ENCODE measurements around the gene IMMP2L.
A peak's percentile ranks its signal among the peaks of the same experiment; 100 is the strongest.

IMMP2L gene

GRCh38 chr7:111063166-111063565 is 499.1 kb downstream of the IMMP2L start:
- ATAC-seq (replicated peaks): no peak
- H3K36me3 Mint-ChIP-seq: peaks cover 23 to 39% of the 10 kb centered on the region in 2 donors
- H3K27me3 Mint-ChIP-seq: no peaks in the 10 kb centered on the region
- DNase-seq: no peak
- H3K4me1 Mint-ChIP-seq: peaks cover 0 to 1% of the 10 kb centered on the region in 2 donors
- peaks cover 15 to 20% of the 10 kb centered on the region in 2 donors for H3K9me3 Mint-ChIP-seq
- no peak overlapping the region for H3K27ac Mint-ChIP-seq
- H3K4me3 Mint-ChIP-seq: no peak overlapping the region

- H3K9me3 Mint-ChIP-seq: peaks cover 13 to 20% of the 10 kb centered on the region in 2 donors
- ATAC-seq (replicated peaks): no peak
- DNase-seq: no peak
- no peak overlapping the region for H3K4me3 Mint-ChIP-seq
- H3K27me3 Mint-ChIP-seq: no peaks in the 10 kb centered on the region
- peaks cover 19 to 41% of the 10 kb centered on the region in 2 donors for H3K36me3 Mint-ChIP-seq
- H3K4me1 Mint-ChIP-seq: peaks cover 3 to 8% of the 10 kb centered on the region in 2 donors
- no peak overlapping the region for H3K27ac Mint-ChIP-seq
Observed at GRCh38 chr7:111059833-111060232, 502.5 kb downstream of the IMMP2L start.

- no peak for DNase-seq
- Mint-ChIP-seq H3K9me3 (peaks cover 3 to 7% of the 10 kb centered on the region in 2 donors), H3K4me3 (no peak overlapping the region), H3K27me3 (no peaks in the 10 kb centered on the region), H3K27ac (no peak overlapping the region), H3K36me3 (peaks cover 4 to 17% of the 10 kb centered on the region in 2 donors), H3K4me1 (peaks cover 3 to 8% of the 10 kb centered on the region in 2 donors)
- no peak for ATAC-seq (replicated peaks)
Observed at GRCh38 chr7:111057066-111057465, 505.2 kb downstream of the IMMP2L start.

GRCh38 chr7:111056371-111056770 is 505.9 kb downstream of the IMMP2L start:
- Mint-ChIP-seq H3K27ac (no peak overlapping the region), H3K36me3 (peaks cover 0 to 10% of the 10 kb centered on the region in 2 donors), H3K27me3 (no peaks in the 10 kb centered on the region), H3K4me3 (no peak overlapping the region), H3K4me1 (peaks cover 3 to 8% of the 10 kb centered on the region in 2 donors), H3K9me3 (peaks cover 0 to under 1% of the 10 kb centered on the region in 2 donors)
- DNase-seq: no peak
- no peak for ATAC-seq (replicated peaks)

GRCh38 chr7:111053035-111053434 is 509.3 kb downstream of the IMMP2L start:
- Mint-ChIP-seq H3K4me1 (peaks cover 3 to 8% of the 10 kb centered on the region in 2 donors), H3K27ac (no peak overlapping the region)
- no peak for DNase-seq

GRCh38 chr7:111051832-111052231 is 510.5 kb downstream of the IMMP2L start:
- no peak overlapping the region for H3K27ac Mint-ChIP-seq
- H3K4me3 Mint-ChIP-seq: no peak overlapping the region
- DNase-seq (no peak), ATAC-seq (replicated peaks) (no peak)
- H3K36me3 Mint-ChIP-seq: peaks cover 3 to 6% of the 10 kb centered on the region in 2 donors
- peaks cover 1 to 8% of the 10 kb centered on the region in 2 donors for H3K4me1 Mint-ChIP-seq
- no peaks in the 10 kb centered on the region for H3K9me3 Mint-ChIP-seq
- H3K27me3 Mint-ChIP-seq: no peaks in the 10 kb centered on the region

More at GRCh38 chr7:111053035-111053434, 509.3 kb downstream of the IMMP2L start:
- H3K9me3 Mint-ChIP-seq: no peaks in the 10 kb centered on the region
- H3K4me3 Mint-ChIP-seq: no peak overlapping the region
- no peak for ATAC-seq (replicated peaks)
- no peaks in the 10 kb centered on the region for H3K27me3 Mint-ChIP-seq
- peaks cover 3 to 6% of the 10 kb centered on the region in 2 donors for H3K36me3 Mint-ChIP-seq

- peaks cover 1 to 8% of the 10 kb centered on the region in 2 donors for H3K4me1 Mint-ChIP-seq
Observed at GRCh38 chr7:111050875-111051416, 511.3 kb downstream of the IMMP2L start.

GRCh38 chr7:111049971-111050680 is 512.2 kb downstream of the IMMP2L start:
- Mint-ChIP-seq H3K9me3 (no peaks in the 10 kb centered on the region), H3K27me3 (no peaks in the 10 kb centered on the region), H3K27ac (no peak overlapping the region), H3K4me3 (no peak overlapping the region), H3K36me3 (peaks cover 2 to 3% of the 10 kb centered on the region in 2 donors), H3K4me1 (peaks cover under 1 to 3% of the 10 kb centered on the region in 2 donors)
- no peak for ATAC-seq (replicated peaks)
- DNase-seq: no peak

More at GRCh38 chr7:111050875-111051416, 511.3 kb downstream of the IMMP2L start:
- Mint-ChIP-seq H3K36me3 (peaks cover 3 to 6% of the 10 kb centered on the region in 2 donors), H3K4me3 (no peak overlapping the region), H3K9me3 (no peaks in the 10 kb centered on the region), H3K27ac (no peak overlapping the region), H3K27me3 (no peaks in the 10 kb centered on the region)
- no peak for ATAC-seq (replicated peaks)
- DNase-seq: no peak

- DNase-seq (no peak), ATAC-seq (replicated peaks) (no peak)
- peaks cover 0 to 3% of the 10 kb centered on the region in 2 donors for H3K36me3 Mint-ChIP-seq
- no peak overlapping the region for H3K27ac Mint-ChIP-seq
- H3K27me3 Mint-ChIP-seq: no peaks in the 10 kb centered on the region
- H3K4me3 Mint-ChIP-seq: no peak overlapping the region
- H3K4me1 Mint-ChIP-seq: peaks cover 2 to 5% of the 10 kb centered on the region in 2 donors
- no peaks in the 10 kb centered on the region for H3K9me3 Mint-ChIP-seq
Observed at GRCh38 chr7:111047595-111047994, 514.7 kb downstream of the IMMP2L start.

GRCh38 chr7:111045449-111045848 is 516.8 kb downstream of the IMMP2L start:
- Mint-ChIP-seq H3K27me3 (no peaks in the 10 kb centered on the region), H3K27ac (no peak overlapping the region), H3K36me3 (peaks cover 0 to 3% of the 10 kb centered on the region in 2 donors), H3K4me3 (no peak overlapping the region), H3K9me3 (no peaks in the 10 kb centered on the region), H3K4me1 (peaks cover 6 to 11% of the 10 kb centered on the region in 2 donors)
- DNase-seq: no peak
- no peak for ATAC-seq (replicated peaks)

GRCh38 chr7:111043561-111043960 is 518.7 kb downstream of the IMMP2L start:
- Mint-ChIP-seq H3K27ac (no peak overlapping the region), H3K27me3 (no peaks in the 10 kb centered on the region), H3K4me1 (peaks cover 6 to 11% of the 10 kb centered on the region in 2 donors), H3K36me3 (peaks cover 0 to 3% of the 10 kb centered on the region in 2 donors), H3K9me3 (no peaks in the 10 kb centered on the region), H3K4me3 (no peak overlapping the region)
- ATAC-seq (replicated peaks) (peak; percentile 22 to 68), DNase-seq (no peak)

- DNase-seq: no peak
- H3K9me3 Mint-ChIP-seq: no peaks in the 10 kb centered on the region
- H3K36me3 Mint-ChIP-seq: no peaks in the 10 kb centered on the region
- no peak for ATAC-seq (replicated peaks)
- H3K4me3 Mint-ChIP-seq: no peak overlapping the region
- H3K27me3 Mint-ChIP-seq: no peaks in the 10 kb centered on the region
- H3K4me1 Mint-ChIP-seq: peaks cover 6 to 11% of the 10 kb centered on the region in 2 donors
- H3K27ac Mint-ChIP-seq: no peak overlapping the region
Observed at GRCh38 chr7:111042842-111043241, 519.5 kb downstream of the IMMP2L start.

- H3K36me3 Mint-ChIP-seq: no peaks in the 10 kb centered on the region
- no peaks in the 10 kb centered on the region for H3K27me3 Mint-ChIP-seq
- no peaks in the 10 kb centered on the region for H3K9me3 Mint-ChIP-seq
- peak overlapping the region; percentile 6 for H3K27ac Mint-ChIP-seq
- H3K4me1 Mint-ChIP-seq: peaks cover 6 to 11% of the 10 kb centered on the region in 2 donors
- DNase-seq (no peak), ATAC-seq (replicated peaks) (peak; percentile 47 to 58)
- no peak overlapping the region for H3K4me3 Mint-ChIP-seq
Observed at GRCh38 chr7:111041577-111041976, 520.7 kb downstream of the IMMP2L start.

GRCh38 chr7:111038185-111038584 is 524.1 kb downstream of the IMMP2L start:
- no peaks in the 10 kb centered on the region for H3K9me3 Mint-ChIP-seq
- DNase-seq (no peak), ATAC-seq (replicated peaks) (no peak)
- H3K27ac Mint-ChIP-seq: no peak overlapping the region
- no peaks in the 10 kb centered on the region for H3K36me3 Mint-ChIP-seq
- H3K4me1 Mint-ChIP-seq: peaks cover 4 to 8% of the 10 kb centered on the region in 2 donors
- no peak overlapping the region for H3K4me3 Mint-ChIP-seq
- H3K27me3 Mint-ChIP-seq: no peaks in the 10 kb centered on the region

GRCh38 chr7:111031916-111032315 is 530.4 kb downstream of the IMMP2L start:
- H3K27ac Mint-ChIP-seq: no peak overlapping the region
- ATAC-seq (replicated peaks) (no peak), DNase-seq (no peak)
- no peak overlapping the region for H3K4me3 Mint-ChIP-seq
- H3K9me3 Mint-ChIP-seq: no peaks in the 10 kb centered on the region
- no peaks in the 10 kb centered on the region for H3K36me3 Mint-ChIP-seq
- no peaks in the 10 kb centered on the region for H3K27me3 Mint-ChIP-seq
- H3K4me1 Mint-ChIP-seq: peaks cover 6 to 24% of the 10 kb centered on the region in 2 donors

Data from stimulated activated naive B cell treated with anti-CD40 and anti-IgM and Interleukin-4, amounts not matched to agents 10 μg/mL and 1 μg/mL and 100 μg/mL, for 72 hours (primary cell).